ENCODE data around the gene ARID4B.
"Not testable (repeated sequence)": the region's sequence is repeated elsewhere in the genome, so short reads cannot be mapped to it uniquely, and the experiment has no call there.

ARID4B gene

GRCh38 chr1:235298758-235299157 is 29.2 kb downstream of the ARID4B start:
- DNase-seq (ENCODE audit: low read depth in 2 of 2), result no peak

DNA sequence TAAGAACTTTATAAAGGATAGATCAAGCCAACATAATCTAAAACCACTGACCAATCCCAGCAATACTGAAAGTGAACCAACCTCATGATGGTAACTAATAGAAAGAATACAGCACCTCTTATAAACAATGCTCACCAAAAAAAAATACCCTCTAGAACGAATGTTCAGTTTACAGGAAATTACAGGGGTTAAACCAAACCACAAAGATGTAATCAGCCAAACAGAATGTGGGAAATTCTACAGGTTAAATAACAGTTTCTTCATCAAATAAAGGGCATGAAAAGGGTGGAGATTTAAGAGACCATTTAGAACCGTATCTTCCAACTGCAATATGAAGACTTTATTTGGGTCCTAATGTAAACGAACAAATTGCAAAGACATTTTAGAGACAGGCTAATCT is 30.4 kb downstream of the ARID4B start:
- DNase-seq (ENCODE audit: low read depth in 2 of 2), result no peak

DNA sequence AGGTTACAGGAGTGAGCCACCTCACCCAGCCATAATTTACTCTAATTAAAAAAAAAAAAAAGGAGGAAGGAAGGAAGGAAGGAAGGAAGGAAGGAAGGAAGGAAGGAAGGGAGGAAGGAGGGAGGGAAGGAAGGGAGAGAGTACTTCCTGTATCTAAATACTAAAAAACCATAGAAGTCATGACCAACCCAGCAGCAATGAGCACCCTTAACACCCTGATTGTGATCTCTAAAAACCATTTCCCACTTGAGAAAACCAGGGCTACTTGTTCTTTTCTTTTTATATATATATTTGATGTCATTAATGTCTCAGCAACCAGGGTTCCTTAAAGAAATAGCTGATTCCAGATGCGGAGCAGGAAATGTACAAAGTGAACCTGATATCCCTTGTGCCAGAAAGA is 31.2 kb downstream of the ARID4B start:
- no peak for DNase-seq (ENCODE audit: low read depth in 2 of 2)

DNA sequence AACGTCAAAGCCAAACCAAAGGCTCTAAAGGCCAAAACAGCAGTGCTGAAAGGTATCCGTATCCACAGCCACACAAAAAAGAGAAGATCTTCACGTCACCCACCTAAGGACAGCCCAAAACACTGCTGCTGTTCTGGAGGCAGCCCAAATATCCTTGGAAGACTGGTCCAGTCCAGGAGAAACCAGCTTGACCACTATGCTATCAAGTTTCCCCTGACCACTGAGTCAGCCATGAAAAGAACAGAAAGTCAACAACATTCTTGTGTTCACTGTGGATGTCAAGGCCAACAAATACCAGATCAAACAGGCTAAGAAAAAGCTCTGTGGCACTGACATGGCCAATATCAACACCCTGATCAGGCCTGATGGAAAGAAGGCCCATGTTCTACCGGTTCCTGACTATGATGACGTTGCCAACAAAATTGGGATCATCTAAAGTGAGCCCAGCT is 32.1 kb downstream of the ARID4B start:
- DNase-seq (ENCODE audit: low read depth in 2 of 2), result no peak

DNA sequence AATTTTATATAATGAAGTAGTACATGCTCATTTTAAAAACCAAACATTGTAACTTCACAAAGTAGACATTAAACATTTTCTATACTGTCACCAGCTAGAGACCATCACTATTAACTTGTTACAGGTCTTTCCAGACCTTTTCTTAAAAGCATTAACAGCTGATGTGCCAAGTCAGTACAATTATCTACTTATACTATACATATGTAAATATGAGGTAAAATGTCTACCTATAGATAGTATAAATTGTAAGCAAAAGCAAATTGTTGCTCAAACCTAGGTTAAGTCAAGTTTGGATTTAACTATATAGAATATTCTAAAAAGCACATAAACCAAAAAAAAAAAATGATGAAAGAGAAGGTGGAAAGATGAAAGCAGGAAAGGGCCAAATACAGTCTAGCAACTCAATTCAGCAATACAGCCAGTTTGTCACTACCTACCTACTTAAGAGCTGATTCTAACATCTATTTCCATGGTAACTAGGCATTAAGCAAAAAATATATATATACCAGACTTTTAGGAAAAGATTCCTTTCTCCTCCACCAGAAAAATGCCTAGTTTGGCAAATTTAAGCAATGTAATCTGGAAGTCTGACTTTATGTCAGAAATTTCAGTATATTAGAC is 34.5 kb downstream of the ARID4B start:
- no peak for DNase-seq (ENCODE audit: low read depth in 2 of 2)

DNA sequence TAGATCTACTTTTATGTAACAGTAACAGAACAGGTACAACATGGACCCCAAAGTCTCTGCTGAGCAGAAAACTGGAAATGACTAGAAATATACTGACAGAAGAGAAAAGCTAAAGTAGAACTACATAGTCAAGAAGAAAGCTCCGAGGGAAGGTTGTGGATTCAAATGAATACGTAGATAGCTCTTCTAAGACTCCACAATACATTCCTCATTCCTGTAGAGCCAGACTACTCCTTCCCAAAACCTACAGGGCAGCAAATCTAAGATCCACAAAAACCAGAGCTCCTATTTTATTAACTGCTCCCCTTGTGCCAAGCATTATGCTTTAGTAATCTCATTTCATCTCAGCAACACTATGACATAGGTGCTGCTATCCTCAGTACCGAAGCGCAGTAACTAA is 35.2 kb downstream of the ARID4B start:
- DNase-seq (ENCODE audit: low read depth in 2 of 2), result no peak

- no peak for DNase-seq (ENCODE audit: low read depth in 2 of 2)
These were observed 36.3 kb downstream of the ARID4B start for GRCh38 chr1:235291599-235292091.

- DNase-seq (ENCODE audit: low read depth in 2 of 2), result no peak
These were observed 37.1 kb downstream of the ARID4B start for GRCh38 chr1:235290740-235291502.

DNA sequence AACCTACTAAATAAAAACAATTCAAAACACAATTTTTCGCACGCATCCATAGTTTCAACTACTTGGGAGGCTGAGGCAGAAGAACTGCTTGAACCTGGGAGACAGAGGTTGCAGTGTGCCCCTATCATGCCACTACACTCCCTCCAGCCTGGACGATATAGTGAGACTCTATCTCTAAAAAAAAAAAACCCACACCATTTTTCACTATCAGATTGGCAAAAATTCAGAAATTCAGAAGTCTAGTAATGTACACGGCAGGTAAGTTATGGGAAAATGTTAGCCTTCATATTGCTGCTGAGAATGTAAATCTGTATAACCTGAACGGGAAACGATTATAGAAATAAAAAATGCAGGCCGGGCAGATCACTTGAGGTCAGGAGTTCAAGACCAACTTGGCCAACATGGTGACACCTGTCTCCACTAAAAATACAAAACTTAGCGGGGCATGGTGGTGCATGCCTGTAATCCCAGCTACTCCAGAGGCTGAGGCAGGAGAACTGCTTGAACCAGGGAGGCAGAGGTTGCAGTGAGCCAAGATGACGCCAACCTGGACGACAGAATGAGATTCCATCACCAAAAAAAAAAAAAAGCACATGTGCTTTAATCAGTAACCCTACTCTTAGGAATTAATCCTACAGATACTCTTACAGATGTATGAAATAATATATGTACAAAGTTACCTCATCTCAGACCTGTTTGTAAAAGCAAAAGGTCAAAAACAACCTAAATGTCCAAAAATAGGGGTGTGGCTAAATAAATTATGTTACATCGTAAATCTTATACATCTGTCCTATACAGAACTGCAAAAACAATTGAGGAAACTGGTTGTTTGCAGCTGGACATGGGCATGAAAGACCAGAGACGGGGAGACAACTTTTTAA is 37.9 kb downstream of the ARID4B start:
- no peak for DNase-seq (ENCODE audit: low read depth in 2 of 2)

DNA sequence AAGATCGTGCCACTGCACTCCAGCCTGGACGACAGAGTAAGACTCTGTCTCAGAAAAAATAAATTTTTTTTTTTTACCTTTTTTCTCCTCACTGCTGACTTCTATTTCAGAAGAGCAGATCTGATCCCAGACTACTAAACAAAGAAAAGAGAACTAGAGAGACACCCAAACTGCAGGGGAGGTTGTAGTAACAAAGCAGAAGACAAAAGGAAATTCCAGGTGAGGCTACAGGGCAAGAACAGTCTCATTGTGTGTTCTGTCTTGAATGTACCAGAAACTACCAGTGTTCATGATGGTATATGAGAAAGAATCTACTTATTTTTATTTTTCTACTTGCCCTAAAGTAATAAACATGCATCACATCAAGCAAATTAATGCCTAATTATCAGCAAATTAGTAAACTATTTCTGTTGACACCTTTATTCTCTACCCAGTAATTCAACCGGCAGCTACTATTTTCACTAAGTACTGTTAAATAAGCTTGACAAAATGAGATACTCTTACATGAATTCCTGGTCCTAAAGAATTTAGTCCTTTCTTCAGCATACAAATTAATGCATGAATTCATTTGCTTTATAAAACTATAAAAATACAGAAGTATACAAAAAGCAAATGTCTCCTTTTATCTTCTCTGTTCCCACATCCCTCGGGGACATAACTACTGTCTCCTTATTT is 40.6 kb downstream of the ARID4B start:
- no peak for DNase-seq (ENCODE audit: low read depth in 2 of 2)

- DNase-seq (ENCODE audit: low read depth in 2 of 2), result no peak
These were observed 41.3 kb downstream of the ARID4B start for GRCh38 chr1:235286667-235287066.

DNA sequence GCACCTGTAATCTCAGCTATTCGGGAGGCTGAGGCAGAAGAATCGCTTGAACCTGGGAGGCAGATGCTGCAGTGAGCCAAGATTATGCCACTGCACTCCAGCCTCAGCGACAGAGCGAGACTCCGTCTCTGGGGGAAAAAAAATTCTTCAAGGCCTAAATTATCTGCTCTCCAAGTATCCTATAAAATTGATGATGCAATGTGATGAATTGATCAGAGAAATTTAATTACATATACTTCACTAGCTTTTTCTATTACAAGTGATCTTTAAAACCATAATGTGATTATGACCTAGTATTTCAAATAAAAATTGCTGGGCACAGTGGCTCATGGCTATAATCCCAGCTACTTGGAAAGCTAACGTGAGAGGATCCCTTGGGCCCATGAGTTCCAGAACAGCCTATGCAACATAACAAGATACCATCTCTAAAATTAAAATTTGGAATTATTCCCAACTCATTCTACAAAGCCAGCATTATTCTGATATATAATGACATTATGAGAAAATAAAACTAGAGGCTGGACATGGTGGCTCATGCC is 43.7 kb downstream of the ARID4B start:
- DNase-seq (ENCODE audit: low read depth in 2 of 2), result no peak

DNA sequence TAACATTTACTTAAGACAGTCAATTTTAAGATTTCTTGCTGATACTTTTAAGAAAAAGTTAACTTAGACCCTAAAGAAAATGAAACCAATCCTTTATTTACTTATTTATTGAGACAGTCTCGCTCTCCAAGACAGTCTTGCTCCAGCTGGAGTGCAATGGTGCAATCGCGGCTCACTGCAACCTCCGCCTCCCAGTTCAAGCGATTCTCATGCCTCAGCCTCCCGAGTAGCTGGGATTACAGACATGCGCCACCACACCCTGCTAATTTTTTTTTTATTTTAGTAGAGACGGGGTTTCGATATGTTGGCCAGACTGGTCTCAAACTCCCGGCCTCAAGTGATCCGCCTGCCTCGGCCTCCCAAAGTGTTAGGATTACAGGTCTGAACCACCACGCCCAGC is 44.3 kb downstream of the ARID4B start:
- DNase-seq (ENCODE audit: low read depth in 2 of 2), result not testable (repeated sequence)

- DNase-seq (ENCODE audit: low read depth in 2 of 2), result no peak
These were observed 47.5 kb downstream of the ARID4B start for GRCh38 chr1:235280467-235280866.

GRCh38 chr1:235279694-235280093 is 48.3 kb downstream of the ARID4B start:
- no peak for DNase-seq (ENCODE audit: low read depth in 2 of 2)

GRCh38 chr1:235278915-235279292 is 49.1 kb downstream of the ARID4B start:
- DNase-seq (ENCODE audit: low read depth in 2 of 2), result no peak

GRCh38 chr1:235278233-235278914 is 49.6 kb downstream of the ARID4B start:
- no peak for DNase-seq (ENCODE audit: low read depth in 2 of 2)

DNA sequence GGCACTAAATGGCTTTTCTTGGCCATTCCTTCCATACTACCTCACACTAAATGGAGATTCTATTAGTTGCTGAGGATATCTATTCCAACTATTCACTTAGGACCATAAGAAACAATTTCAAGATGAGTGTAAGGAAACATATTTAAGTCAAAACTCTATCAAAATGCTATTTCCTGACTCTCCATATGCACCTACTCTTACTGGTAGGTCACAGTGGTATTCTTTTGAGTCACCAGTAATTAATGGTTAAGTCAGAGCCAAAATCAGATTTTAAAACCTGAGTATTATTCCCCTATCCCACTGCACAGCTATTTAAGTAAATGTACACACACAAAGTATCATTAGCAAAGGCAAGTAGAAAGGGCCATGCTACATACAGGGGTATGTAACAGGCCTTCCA is 50.3 kb downstream of the ARID4B start:
- DNase-seq (ENCODE audit: low read depth in 2 of 2), result no peak

DNA sequence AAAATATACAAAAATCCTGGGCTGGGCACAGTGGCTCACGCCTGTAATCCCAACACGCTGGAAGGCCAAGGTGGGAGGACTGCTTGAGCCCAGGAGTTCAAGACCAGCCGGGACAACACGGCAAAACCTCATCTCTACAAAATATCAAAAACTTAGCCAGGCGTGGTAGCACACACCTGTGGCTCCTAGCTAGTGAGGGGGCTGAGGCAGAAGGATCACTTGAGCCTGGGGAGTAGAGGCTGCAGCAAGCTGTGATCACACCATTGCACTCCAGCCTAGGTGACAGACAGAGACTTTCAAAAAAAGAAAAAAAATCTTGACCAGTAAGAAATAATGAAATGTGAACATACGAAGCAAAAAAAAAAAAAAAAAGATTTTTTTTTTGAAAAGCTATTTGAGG is 52.1 kb downstream of the ARID4B start:
- no peak for DNase-seq (ENCODE audit: low read depth in 2 of 2)

- DNase-seq (ENCODE audit: low read depth in 2 of 2), result no peak
These were observed 52.8 kb downstream of the ARID4B start for GRCh38 chr1:235275223-235275622.

GRCh38 chr1:235272851-235273250 is 55.1 kb downstream of the ARID4B start:
- no peak for DNase-seq (ENCODE audit: low read depth in 2 of 2)
